Stimulated activated CD8-positive, alpha-beta memory T cell treated with anti-CD3 and anti-CD28 coated beads, Interleukin-7, amount 100 ng/mL, for 4 hours (primary cell): Measurements from ENCODE around the gene CD81.
A peak's percentile ranks its signal among the peaks of the same experiment; 100 is the strongest.

Source experiments
- DNase-seq, 2 donors: peaks; one replicate each; pipeline ENCODE4 v3.0.0-alpha.2; 2020; ENCODE audit warnings: low read depth in 2 of 2

Gene CD81

GRCh38 chr11:2436013-2436520 is 59.0 kb downstream of the CD81 start:
- DNase-seq, result no peak

- DNase-seq, result no peak
Measured at GRCh38 chr11:2436521-2437031, 59.5 kb downstream of the CD81 start.

GRCh38 chr11:2437516-2437915 is 60.4 kb downstream of the CD81 start:
- DNase-seq, result no peak

GRCh38 chr11:2439820-2440219 is 62.7 kb downstream of the CD81 start:
- DNase-seq, result no peak

GRCh38 chr11:2440646-2441045 is 63.5 kb downstream of the CD81 start:
- no peak for DNase-seq

GRCh38 chr11:2441171-2441570 is 64.1 kb downstream of the CD81 start:
- DNase-seq, result no peak

GRCh38 chr11:2442589-2442988 is 65.5 kb downstream of the CD81 start:
- DNase-seq, result no peak

GRCh38 chr11:2443406-2443805 is 66.3 kb downstream of the CD81 start:
- DNase-seq, result no peak

- peak; percentile 64 to 65 for DNase-seq
Measured at GRCh38 chr11:2443881-2444820, 67.0 kb downstream of the CD81 start, which contains the start of gene TRPM5. Gene TRPM5 (minus strand): TSS chr11:2444514. CDS start chr11:2423036, 21,478 bp downstream.

- peak in 1 of 2 donors; percentile 37 for DNase-seq
Measured at GRCh38 chr11:2444821-2445745, 68.0 kb downstream of the CD81 start, which contains the start of gene KCNQ1. Gene KCNQ1 (plus strand): TSS chr11:2445008. CDS start chr11:2445099, 91 bp downstream.

GRCh38 chr11:2445746-2446551 is 68.8 kb downstream of the CD81 start:
- no peak for DNase-seq

- no peak for DNase-seq
Measured at GRCh38 chr11:2446590-2447252, 69.6 kb downstream of the CD81 start.
